ENCODE measurements around the gene SENP3.

Gene SENP3

GRCh38 chr17:7556627-7557026 lies 5.1 kb upstream of the SENP3 start:
- DNase-seq (ENCODE audit: low spot score): no peak

GRCh38 chr17:7557147-7557764 lies 4.5 kb upstream of the SENP3 start:
- no peak for DNase-seq (ENCODE audit: low spot score)

GRCh38 chr17:7557775-7558543 lies 3.8 kb upstream of the SENP3 start:
- peak; percentile 89 for DNase-seq (ENCODE audit: low spot score)

GRCh38 chr17:7558544-7559319 lies 3.0 kb upstream of the SENP3 start, which contains the start of gene TNFSF13:
Gene TNFSF13, plus strand, starts transcription at chr17:7558750. Its CDS starts 290 bp downstream, at chr17:7559040.
- DNase-seq (ENCODE audit: low spot score): no peak

GRCh38 chr17:7559320-7560171 lies 2.2 kb upstream of the SENP3 start:
- no peak for DNase-seq (ENCODE audit: low spot score)

GRCh38 chr17:7560172-7561027 lies 1.3 kb upstream of the SENP3 start:
- no peak for DNase-seq (ENCODE audit: low spot score)

- peak; percentile 92 for DNase-seq (ENCODE audit: low spot score)
Measured at GRCh38 chr17:7561028-7561575, 617 bp upstream of the SENP3 start.

GRCh38 chr17:7562208-7562605 lies 488 bp downstream of the SENP3 start:
- DNase-seq (ENCODE audit: low spot score): no peak

GRCh38 chr17:7563115-7563869 lies 1.6 kb downstream of the SENP3 start:
- DNase-seq (ENCODE audit: low spot score): no peak

- no peak for DNase-seq (ENCODE audit: low spot score)
Measured at GRCh38 chr17:7569571-7569970, 7.9 kb downstream of the SENP3 start.

- no peak for DNase-seq (ENCODE audit: low spot score)
Measured at GRCh38 chr17:7570351-7570750, 8.6 kb downstream of the SENP3 start.

- DNase-seq (ENCODE audit: low spot score): no peak
Measured at GRCh38 chr17:7572338-7572587, 10.5 kb downstream of the SENP3 start.

- peak; percentile 100 for DNase-seq (ENCODE audit: low spot score)
Measured at GRCh38 chr17:7572588-7573323, 11.0 kb downstream of the SENP3 start.

- DNase-seq (ENCODE audit: low spot score): peak; percentile 94
Measured at GRCh38 chr17:7573324-7574080, 11.8 kb downstream of the SENP3 start.

GRCh38 chr17:7574176-7574953 lies 12.6 kb downstream of the SENP3 start:
- DNase-seq (ENCODE audit: low spot score): no peak

- DNase-seq (ENCODE audit: low spot score): no peak
Measured at GRCh38 chr17:7575481-7575883, 13.8 kb downstream of the SENP3 start.

GRCh38 chr17:7575959-7576358 lies 14.2 kb downstream of the SENP3 start:
- no peak for DNase-seq (ENCODE audit: low spot score)

- DNase-seq (ENCODE audit: low spot score): no peak
Measured at GRCh38 chr17:7576432-7576937, 14.8 kb downstream of the SENP3 start.
